Measurements from ENCODE around the gene ECSIT.

The ECSIT gene

GRCh38 chr19:11486661-11487503 is 42.1 kb downstream of the ECSIT start:
- TF ChIP-seq Cebpa-rat (IDR thresholded peaks at IDR 0.05), result no peak
- Histone ChIP-seq H3K27me3 (peaks cover 2% of the 10 kb centered on the region; the same call in 1 of the 2 replicates), H3K9ac (no peak overlapping the region), H3K27ac (no peak overlapping the region), H3K9me3 (no peaks in the 10 kb centered on the region), H4K20me1 (0 out of 2 replicates have a peak, but pooled peaks cover 12% of the 10 kb centered on the region), H3K4me2 (no peak overlapping the region), H3K4me1 (peaks cover 34% of the 10 kb centered on the region), H3K4me3 (no peak overlapping the region), H3K36me3 (peaks cover 40% of the 10 kb centered on the region)

GRCh38 chr19:11485245-11485837 is 43.6 kb downstream of the ECSIT start:
- Histone ChIP-seq H3K9me3 (no peaks in the 10 kb centered on the region), H4K20me1 (0 out of 2 replicates have a peak, but pooled peaks cover 12% of the 10 kb centered on the region), H3K27ac (no peak overlapping the region), H3K4me2 (peak overlapping the region; percentile 45; the same call in 1 of the 2 replicates), H3K9ac (no peak overlapping the region), H3K4me1 (peaks cover 39% of the 10 kb centered on the region), H3K4me3 (no peak overlapping the region), H3K36me3 (peaks cover 27% of the 10 kb centered on the region), H3K27me3 (peaks cover 12% of the 10 kb centered on the region)
- TF ChIP-seq Cebpa-rat (IDR thresholded peaks at IDR 0.05), result no peak

GRCh38 chr19:11483366-11484111 is 45.4 kb downstream of the ECSIT start:
- Histone ChIP-seq H3K9me3 (no peaks in the 10 kb centered on the region), H3K4me2 (peak overlapping the region; percentile 92), H3K4me1 (peaks cover 39% of the 10 kb centered on the region), H3K27ac (no peak overlapping the region), H3K4me3 (no peak overlapping the region), H4K20me1 (0 out of 2 replicates have a peak, but pooled peaks cover 12% of the 10 kb centered on the region), H3K9ac (no peak overlapping the region), H3K27me3 (peaks cover 16% of the 10 kb centered on the region), H3K36me3 (peaks cover 16% of the 10 kb centered on the region)
- TF ChIP-seq Cebpa-rat (IDR thresholded peaks at IDR 0.05), result no peak

GRCh38 chr19:11482384-11483050 is 46.4 kb downstream of the ECSIT start:
- Histone ChIP-seq H3K4me3 (peak overlapping the region; percentile 67), H3K4me2 (peak overlapping the region; percentile 92), H3K36me3 (peaks cover 14% of the 10 kb centered on the region), H3K9ac (peak overlapping the region; percentile 60; the same call in 1 of the 2 replicates), H3K27ac (peak overlapping the region; percentile 61; the same call in 1 of the 2 replicates), H3K27me3 (peaks cover 16% of the 10 kb centered on the region), H3K4me1 (peaks cover 39% of the 10 kb centered on the region), H4K20me1 (0 out of 2 replicates have a peak, but pooled peaks cover 12% of the 10 kb centered on the region), H3K9me3 (no peaks in the 10 kb centered on the region)
- TF ChIP-seq Cebpa-rat (IDR thresholded peaks at IDR 0.05), result no peak

GRCh38 chr19:11481534-11482383 is 47.2 kb downstream of the ECSIT start:
- peak overlapping the region; percentile 61; the same call in 1 of the 2 replicates for H3K27ac ChIP-seq
- 0 out of 2 replicates have a peak, but pooled peaks cover 12% of the 10 kb centered on the region for H4K20me1 ChIP-seq
- TF ChIP-seq Cebpa-rat (IDR thresholded peaks at IDR 0.05), result no peak
- H3K36me3 ChIP-seq, result peaks cover 6% of the 10 kb centered on the region
- H3K4me1 ChIP-seq, result peaks cover 39% of the 10 kb centered on the region
- H3K27me3 ChIP-seq, result peaks cover 16% of the 10 kb centered on the region
- H3K9ac ChIP-seq, result peak overlapping the region; percentile 60; the same call in 1 of the 2 replicates
- peak overlapping the region; percentile 92 for H3K4me2 ChIP-seq
- H3K9me3 ChIP-seq, result no peaks in the 10 kb centered on the region
- H3K4me3 ChIP-seq, result peak overlapping the region; percentile 67

- TF ChIP-seq Cebpa-rat (IDR thresholded peaks at IDR 0.05), result no peak
- Histone ChIP-seq H3K9ac (no peak within 1 kb of the TSS), H4K20me1 (0 out of 2 replicates have a peak, but pooled peaks cover 12% of the 10 kb centered on the region), H3K36me3 (no peaks in the 10 kb centered on the region), H3K9me3 (no peaks in the 10 kb centered on the region), H3K27ac (no peak within 1 kb of the TSS), H3K27me3 (peaks cover 16% of the 10 kb centered on the region), H3K4me2 (peak within 1 kb of the TSS; percentile 92), H3K4me3 (peak within 1 kb of the TSS; percentile 67), H3K4me1 (peaks cover 39% of the 10 kb centered on the region)
Observed at GRCh38 chr19:11480715-11481533, 48.0 kb downstream of the ECSIT start, which contains the start of gene ELAVL3. Gene ELAVL3 (minus strand): TSS chr19:11481046. CDS start chr19:11480608, 438 bp downstream.

GRCh38 chr19:11479898-11480714 is 48.8 kb downstream of the ECSIT start:
- H3K9me3 ChIP-seq, result no peaks in the 10 kb centered on the region
- no peak for TF ChIP-seq Cebpa-rat (IDR thresholded peaks at IDR 0.05)
- H4K20me1 ChIP-seq, result 0 out of 2 replicates have a peak, but pooled peaks cover 6% of the 10 kb centered on the region
- peaks cover 31% of the 10 kb centered on the region for H3K4me1 ChIP-seq
- no peak overlapping the region for H3K4me3 ChIP-seq
- no peak overlapping the region for H3K9ac ChIP-seq
- H3K4me2 ChIP-seq, result no peak overlapping the region
- peaks cover 16% of the 10 kb centered on the region for H3K27me3 ChIP-seq
- H3K36me3 ChIP-seq, result no peaks in the 10 kb centered on the region
- H3K27ac ChIP-seq, result no peak overlapping the region

Data from BLaER1 (cell line).